NCI-H1417 (cell line): ENCODE measurements around the gene ARGLU1.
"Not testable (repeated sequence)": the region's sequence is repeated elsewhere in the genome, so short reads cannot be mapped to it uniquely, and the experiment has no call there.

Source experiments
- DNase-seq, 3 experiments: peaks; one replicate each; lab custom pipeline; 2025; lab: John Stamatoyannopoulos, UW

Gene ARGLU1

GRCh38 chr13:106567474-106568298, at the start of gene ARGLU1:
ARGLU1 (minus strand) TSS chr13:106568137; CDS start chr13:106567919, 218 bp downstream.
- DNase-seq, result peak; percentile 98 to 99 (median 98)

- no peak for DNase-seq
Measured at GRCh38 chr13:106617561-106617960, 49.6 kb upstream of the ARGLU1 start.

GRCh38 chr13:106616729-106617128, 48.8 kb upstream of the ARGLU1 start:
- no peak for DNase-seq

GRCh38 chr13:106614874-106615273, 46.9 kb upstream of the ARGLU1 start:
- DNase-seq, result peak in 1 of 3 experiments; percentile 30

- DNase-seq, result no peak
Measured at GRCh38 chr13:106612688-106613087, 44.8 kb upstream of the ARGLU1 start.

- DNase-seq, result no peak
Measured at GRCh38 chr13:106610486-106610885, 42.5 kb upstream of the ARGLU1 start.

GRCh38 chr13:106609116-106609515, 41.2 kb upstream of the ARGLU1 start:
- DNase-seq, result no peak

GRCh38 chr13:106603546-106603945, 35.6 kb upstream of the ARGLU1 start:
- no peak for DNase-seq

- peak; percentile 51 to 83 (median 66) for DNase-seq
Measured at GRCh38 chr13:106602178-106602577, 34.2 kb upstream of the ARGLU1 start.

- DNase-seq, result no peak
Measured at GRCh38 chr13:106601489-106601888, 33.6 kb upstream of the ARGLU1 start.

GRCh38 chr13:106600798-106601135, 32.8 kb upstream of the ARGLU1 start:
- not testable (repeated sequence) for DNase-seq

- no peak for DNase-seq
Measured at GRCh38 chr13:106599875-106600797, 32.2 kb upstream of the ARGLU1 start.

- DNase-seq, result peak in 1 of 3 experiments; percentile 70
Measured at GRCh38 chr13:106597749-106598395, 29.9 kb upstream of the ARGLU1 start.

GRCh38 chr13:106597186-106597585, 29.2 kb upstream of the ARGLU1 start:
- DNase-seq, result no peak

- no peak for DNase-seq
Measured at GRCh38 chr13:106596275-106596937, 28.5 kb upstream of the ARGLU1 start.

- DNase-seq, result no peak
Measured at GRCh38 chr13:106595625-106596024, 27.7 kb upstream of the ARGLU1 start.

GRCh38 chr13:106594980-106595379, 27.0 kb upstream of the ARGLU1 start:
- DNase-seq, result no peak

- no peak for DNase-seq
Measured at GRCh38 chr13:106593132-106593531, 25.2 kb upstream of the ARGLU1 start.

- no peak for DNase-seq
Measured at GRCh38 chr13:106591299-106591698, 23.4 kb upstream of the ARGLU1 start.

GRCh38 chr13:106589716-106590115, 21.8 kb upstream of the ARGLU1 start:
- DNase-seq, result no peak

GRCh38 chr13:106588367-106588766, 20.4 kb upstream of the ARGLU1 start:
- no peak for DNase-seq

GRCh38 chr13:106587787-106588186, 19.9 kb upstream of the ARGLU1 start:
- DNase-seq, result peak in 1 of 3 experiments; percentile 19
